SK-N-SH (cell line): ENCODE data around the gene FAIM2.

Experiments
- CHD2 ChIP-seq: fragments of 150-350 bp; IDR thresholded peaks from 2 replicates; pipeline ENCODE4 v1.6.1; 2018; ENCODE audit warnings: low read length; ENCODE audit not compliant: partially characterized antibody
- CTCF ChIP-seq: fragments of 200-600 bp; sonication (generic); IDR thresholded peaks from 2 replicates; pipeline ENCODE4 v1.6.1; 2017; ENCODE audit warnings: antibody characterized with exemption, mild to moderate bottlenecking, moderate library complexity
- RAD21 ChIP-seq: IDR thresholded peaks from 2 replicates; pipeline ENCODE4 v1.6.1; 2012; ENCODE audit warnings: mild to moderate bottlenecking, low read length
- TF ChIP-seq, protein P1 (sequence below): IDR thresholded peaks from 2 replicates; pipeline ENCODE4 v1.6.1; 2012; ENCODE audit warnings: mild to moderate bottlenecking, low read depth, low read length, moderate library complexity

DNA sequence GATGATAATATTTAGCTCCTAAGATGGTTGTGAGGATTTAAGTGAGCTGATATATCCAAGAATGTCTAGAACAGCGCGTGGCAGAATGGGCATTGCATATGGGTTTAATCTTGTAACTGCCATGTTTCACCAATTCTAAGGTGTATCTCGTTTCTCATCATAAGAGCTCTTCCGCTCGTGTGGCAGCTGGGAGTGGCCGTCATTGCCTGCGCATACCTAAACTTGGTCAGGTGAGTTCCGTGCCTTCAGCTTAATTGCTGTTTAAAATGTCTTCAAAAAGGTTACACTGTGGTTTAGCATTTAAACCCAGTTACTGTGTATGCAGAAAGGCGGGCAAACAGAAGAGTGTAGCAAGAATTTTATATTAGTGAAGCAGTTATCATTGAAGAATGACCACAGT lies 42.4 kb upstream of the FAIM2 start:
- TF ChIP-seq, protein P1, sequence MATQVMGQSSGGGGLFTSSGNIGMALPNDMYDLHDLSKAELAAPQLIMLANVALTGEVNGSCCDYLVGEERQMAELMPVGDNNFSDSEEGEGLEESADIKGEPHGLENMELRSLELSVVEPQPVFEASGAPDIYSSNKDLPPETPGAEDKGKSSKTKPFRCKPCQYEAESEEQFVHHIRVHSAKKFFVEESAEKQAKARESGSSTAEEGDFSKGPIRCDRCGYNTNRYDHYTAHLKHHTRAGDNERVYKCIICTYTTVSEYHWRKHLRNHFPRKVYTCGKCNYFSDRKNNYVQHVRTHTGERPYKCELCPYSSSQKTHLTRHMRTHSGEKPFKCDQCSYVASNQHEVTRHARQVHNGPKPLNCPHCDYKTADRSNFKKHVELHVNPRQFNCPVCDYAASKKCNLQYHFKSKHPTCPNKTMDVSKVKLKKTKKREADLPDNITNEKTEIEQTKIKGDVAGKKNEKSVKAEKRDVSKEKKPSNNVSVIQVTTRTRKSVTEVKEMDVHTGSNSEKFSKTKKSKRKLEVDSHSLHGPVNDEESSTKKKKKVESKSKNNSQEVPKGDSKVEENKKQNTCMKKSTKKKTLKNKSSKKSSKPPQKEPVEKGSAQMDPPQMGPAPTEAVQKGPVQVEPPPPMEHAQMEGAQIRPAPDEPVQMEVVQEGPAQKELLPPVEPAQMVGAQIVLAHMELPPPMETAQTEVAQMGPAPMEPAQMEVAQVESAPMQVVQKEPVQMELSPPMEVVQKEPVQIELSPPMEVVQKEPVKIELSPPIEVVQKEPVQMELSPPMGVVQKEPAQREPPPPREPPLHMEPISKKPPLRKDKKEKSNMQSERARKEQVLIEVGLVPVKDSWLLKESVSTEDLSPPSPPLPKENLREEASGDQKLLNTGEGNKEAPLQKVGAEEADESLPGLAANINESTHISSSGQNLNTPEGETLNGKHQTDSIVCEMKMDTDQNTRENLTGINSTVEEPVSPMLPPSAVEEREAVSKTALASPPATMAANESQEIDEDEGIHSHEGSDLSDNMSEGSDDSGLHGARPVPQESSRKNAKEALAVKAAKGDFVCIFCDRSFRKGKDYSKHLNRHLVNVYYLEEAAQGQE: no peak
- TF ChIP-seq RAD21 (no peak), CTCF (no peak), CHD2 (no peak)
